T-helper 9 cell (primary cell): ENCODE data around the gene MTERF1.

Source experiments
- DNase-seq: peaks from one replicate; pipeline ENCODE4 v3.0.0-alpha.2; 2020

Gene MTERF1

GRCh38 chr7:91832493-91833045 is 47.9 kb downstream of the MTERF1 start:
- no peak for DNase-seq

- no peak for DNase-seq
Measured at GRCh38 chr7:91827169-91827568, 53.3 kb downstream of the MTERF1 start.

- DNase-seq, result no peak
Measured at GRCh38 chr7:91826377-91826776, 54.1 kb downstream of the MTERF1 start.

GRCh38 chr7:91824201-91824600 is 56.3 kb downstream of the MTERF1 start:
- DNase-seq, result no peak
